Stimulated activated CD4-positive, alpha-beta T cell treated with anti-CD3 and anti-CD28 coated beads, Interleukin-2, amount 100 ng/mL, for 24 hours (primary cell): Measurements from ENCODE around the gene GPC2.
"Not testable (repeated sequence)": the region's sequence is repeated elsewhere in the genome, so short reads cannot be mapped to it uniquely, and the experiment has no call there.

ENCODE experiments used
- DNase-seq, 2 donors: peaks; one replicate each; pipeline ENCODE4 v3.0.0-alpha.2; 2020

Gene GPC2

DNA sequence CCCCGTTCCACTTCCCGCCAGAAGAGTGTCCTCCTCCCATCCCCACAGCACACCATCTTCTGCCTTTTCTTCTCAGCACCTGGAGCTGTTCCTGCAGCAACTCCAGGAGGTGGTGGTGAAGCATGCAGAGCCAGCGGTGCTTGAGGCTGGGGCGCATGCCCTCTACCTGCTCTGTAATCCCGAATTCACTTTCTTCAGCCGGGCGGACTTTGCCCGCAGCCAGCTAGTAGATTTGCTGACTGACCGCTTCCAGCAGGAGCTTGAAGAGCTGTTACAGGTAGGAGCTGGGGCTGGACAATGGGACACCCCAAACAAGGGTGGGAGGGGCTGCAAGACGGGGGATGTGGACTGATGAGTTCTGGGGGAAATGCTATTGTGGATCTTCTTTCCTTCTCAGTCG is 23.5 kb upstream of the GPC2 start:
- DNase-seq, result no peak

DNA sequence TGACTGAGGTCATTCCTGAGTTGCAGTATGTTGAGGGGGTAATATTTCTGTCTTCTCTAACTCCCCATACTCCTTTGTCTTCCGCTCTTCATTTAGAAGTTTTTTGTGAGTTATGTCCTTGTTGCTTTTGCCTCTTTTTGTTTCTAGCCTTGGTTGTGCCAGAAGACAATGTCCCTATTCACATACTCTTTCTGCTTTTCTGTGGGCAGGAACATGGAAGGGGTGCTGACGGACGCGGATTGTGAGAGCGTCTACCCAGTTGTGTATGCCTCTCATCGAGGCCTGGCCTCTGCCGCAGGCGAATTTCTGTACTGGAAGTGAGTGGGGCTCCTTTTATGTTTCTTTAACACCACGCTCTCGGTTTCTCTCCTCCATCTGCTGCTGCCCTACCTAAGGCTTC is 21.1 kb upstream of the GPC2 start:
- no peak for DNase-seq

DNA sequence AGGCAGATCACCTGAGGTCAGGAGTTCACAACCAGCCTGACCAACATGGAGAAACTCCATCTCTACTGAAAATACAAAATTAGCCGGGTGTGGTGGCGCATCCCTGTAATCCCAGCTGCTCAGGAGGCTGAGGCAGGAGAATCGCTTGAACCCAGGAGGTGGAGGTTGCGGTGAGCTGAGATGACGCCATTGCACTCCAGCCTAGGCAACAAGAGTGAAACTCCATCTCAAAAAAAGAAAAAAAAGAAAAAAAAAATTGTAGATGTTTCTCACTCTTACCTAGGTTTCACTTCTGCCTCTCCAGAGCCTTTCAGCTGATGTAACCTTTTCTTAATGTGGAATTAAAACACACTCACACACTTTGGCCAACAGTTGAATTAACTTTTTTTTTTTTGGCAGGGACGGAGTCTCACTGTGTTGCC is 18.7 kb upstream of the GPC2 start:
- not testable (repeated sequence) for DNase-seq

DNA sequence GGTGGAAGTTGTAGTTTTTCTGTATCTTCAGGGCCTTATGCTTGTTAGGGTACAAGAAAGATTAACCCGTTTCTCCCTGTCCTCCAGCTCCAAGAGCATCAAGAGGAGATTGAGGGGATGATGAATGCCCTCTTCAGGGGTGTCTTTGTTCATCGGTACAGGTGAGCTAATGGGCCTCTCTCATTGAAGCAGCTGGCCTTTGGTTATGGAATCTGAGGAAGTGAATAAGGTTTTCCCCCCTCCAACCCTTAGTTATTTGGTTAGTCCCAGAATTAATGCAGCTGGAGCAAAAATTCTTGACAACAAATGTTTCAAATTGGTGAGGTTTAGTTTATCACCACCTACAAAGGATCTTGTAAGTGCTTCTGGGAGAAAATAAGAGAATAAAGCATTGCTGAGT is 18.0 kb upstream of the GPC2 start:
- DNase-seq, result no peak

DNA sequence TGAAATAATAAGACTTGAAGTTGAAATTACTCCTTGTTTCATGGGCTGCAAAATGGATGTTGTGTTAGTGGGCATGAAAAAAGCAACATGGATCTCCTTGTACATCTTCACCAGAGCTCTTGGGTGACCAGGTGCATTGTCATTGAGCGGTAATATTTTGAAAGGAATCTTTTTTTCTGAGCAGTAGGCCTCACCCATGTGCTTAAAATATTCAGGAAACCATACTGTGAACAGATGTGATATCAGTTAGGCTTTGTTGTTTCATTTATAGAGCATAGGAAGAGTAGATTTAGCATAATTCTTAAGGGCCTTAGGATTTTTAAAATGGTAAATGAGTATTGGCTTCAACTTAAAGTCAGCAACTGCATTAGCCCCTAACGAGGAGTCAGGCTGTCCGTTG is 15.8 kb upstream of the GPC2 start:
- DNase-seq, result no peak

DNA sequence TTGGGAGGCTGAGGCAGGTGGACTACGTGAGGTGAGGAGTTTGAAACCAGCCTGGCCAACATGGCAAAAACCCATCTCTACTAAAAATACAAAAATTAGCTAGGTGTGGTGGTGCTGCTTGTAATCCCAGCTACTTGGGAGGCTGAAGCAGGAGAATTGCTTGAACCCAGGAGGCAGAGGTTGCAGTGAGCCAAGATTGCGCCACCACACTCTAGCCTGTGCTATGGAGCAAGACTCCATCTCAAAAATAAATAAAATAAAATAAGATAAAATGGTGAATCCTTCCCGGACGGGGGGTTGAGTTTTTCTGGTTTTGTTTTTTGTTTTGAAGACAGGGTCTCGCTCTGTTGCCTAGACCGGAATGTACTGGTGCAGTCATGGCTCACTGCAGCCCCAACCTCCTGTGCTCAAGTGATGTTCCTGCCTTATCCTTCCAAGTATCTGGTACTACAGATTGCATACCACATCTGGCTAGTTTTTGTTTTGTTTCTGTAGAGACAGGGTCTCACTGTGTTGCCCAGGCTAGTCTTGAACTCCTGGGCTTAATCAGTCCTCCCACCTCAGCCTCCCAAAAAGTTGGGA is 15.2 kb upstream of the GPC2 start:
- not testable (repeated sequence) for DNase-seq

DNA sequence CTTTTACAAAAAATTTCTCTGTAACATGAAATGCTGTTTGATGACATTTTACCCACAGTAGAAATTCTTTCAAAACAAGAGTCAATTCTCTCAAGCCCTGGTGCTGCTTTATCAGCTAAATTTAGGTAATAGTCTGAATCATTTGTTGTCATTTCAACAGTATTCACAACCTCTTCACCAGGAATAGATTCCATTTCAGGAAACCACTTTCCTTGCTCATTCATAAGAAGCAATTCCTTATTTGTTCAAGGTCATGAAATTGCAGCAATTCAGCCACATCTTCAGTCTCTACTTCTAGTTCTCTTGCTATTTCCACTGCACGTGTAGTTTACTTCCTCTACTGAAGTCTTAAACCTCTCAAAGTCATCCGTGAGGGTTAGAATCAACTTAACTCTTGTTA is 14.6 kb upstream of the GPC2 start:
- DNase-seq, result no peak

DNA sequence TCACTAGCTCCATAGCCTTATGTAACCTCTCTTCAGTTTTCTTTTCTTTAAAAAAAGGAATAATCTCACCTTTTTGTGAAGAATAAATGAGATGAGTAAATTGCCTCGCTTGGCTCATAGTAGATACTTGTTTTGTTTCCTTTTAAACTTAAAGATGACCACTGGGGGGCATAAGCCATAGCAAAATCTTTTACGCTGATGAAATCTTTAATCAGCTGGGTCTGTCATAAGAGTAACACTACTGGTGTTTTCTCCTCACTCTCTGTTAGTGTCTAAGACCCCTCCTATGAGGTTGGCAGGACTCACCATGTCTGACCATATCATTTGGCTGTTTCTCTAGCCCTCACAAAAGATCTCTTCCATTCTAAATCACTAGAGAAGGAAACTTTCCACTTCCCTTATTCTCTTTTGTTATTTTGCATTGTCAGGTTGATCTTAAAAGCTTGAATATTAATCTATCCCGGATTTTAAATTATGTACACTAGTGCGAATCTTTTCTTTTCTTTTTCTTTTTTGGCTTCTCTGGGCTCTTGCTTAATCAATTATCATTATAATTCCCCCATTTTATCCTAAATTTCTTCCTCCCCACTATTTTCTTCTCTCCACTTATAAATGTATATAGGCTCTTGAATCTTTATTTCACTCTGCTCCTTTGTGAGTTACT is 13.0 kb upstream of the GPC2 start:
- no peak for DNase-seq

DNA sequence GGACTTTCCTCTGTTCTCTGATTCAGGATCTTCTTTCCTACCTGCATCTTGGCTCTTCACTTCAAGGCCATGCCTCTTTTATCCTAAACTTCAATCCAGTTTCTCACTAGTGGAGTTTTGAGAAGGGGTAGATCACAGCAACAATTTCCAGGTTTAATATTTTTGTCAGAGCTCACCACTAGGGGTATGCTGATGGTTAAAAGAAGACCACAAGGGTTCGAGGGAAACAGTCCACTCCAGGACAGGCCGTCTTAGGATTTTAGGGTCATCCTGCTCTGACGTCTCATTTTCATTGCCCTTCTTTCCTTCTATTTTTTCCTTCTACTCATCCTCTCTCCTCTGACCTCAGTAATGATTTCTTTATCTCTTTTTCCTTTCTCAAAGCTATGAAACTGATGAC is 11.9 kb upstream of the GPC2 start:
- DNase-seq, result no peak

DNA sequence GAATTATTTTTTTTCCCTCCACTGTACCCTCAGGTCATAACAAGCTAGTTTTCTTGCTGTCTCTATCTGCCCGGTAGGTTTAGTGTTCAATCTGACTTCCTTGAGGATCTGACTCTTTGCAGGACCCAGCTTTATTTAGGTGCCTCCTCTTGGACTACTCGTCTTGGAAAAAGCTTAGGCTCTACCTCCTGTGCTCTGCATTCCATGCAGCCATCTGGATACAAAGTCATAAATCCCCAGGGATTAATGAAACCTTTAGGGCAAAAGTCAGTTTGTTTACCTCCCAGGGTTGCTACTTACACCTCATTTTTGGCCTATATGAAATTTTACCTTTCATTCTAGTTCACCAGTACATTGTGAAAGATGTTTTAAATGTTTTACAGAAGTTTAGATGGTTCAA is 8.5 kb upstream of the GPC2 start:
- no peak for DNase-seq

DNA sequence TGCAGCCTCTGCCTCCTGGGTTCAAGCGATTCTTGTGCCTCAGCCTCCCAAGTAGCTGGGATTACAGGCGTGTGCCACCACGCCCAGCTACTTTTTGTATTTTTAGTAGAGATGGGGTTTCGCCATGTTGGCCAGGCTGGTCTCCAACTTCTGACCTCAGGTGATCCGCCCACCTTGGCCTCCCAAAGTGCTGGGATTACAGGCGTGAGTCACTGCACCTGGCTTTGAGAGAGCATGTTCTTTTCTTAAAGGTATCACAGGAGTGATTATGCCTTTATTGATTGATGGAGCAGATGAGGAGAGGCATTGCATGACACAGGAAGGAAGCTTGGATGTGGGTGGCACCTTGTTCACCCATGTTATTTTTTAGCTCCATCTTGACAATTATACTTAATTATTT is 5.9 kb upstream of the GPC2 start:
- not testable (repeated sequence) for DNase-seq

DNA sequence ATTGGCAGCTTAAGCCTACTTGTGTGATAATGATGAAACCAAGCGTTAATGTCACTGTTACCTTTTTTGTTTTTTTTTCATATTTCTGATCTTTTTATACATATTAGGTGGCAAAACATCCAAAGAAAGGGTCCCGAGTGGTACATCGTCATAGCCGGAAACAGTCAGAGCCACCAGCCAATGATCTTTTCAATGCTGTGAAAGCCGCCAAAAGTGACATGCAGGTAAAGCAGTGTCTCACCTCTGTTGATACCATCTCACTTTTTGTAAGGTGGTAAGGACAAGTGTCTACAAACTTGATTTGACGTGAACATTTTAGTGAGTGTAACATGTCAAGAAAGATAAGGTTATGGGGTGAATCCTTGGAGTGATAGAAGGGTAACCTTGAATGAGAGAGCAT is 5.4 kb upstream of the GPC2 start:
- not testable (repeated sequence) for DNase-seq

DNA sequence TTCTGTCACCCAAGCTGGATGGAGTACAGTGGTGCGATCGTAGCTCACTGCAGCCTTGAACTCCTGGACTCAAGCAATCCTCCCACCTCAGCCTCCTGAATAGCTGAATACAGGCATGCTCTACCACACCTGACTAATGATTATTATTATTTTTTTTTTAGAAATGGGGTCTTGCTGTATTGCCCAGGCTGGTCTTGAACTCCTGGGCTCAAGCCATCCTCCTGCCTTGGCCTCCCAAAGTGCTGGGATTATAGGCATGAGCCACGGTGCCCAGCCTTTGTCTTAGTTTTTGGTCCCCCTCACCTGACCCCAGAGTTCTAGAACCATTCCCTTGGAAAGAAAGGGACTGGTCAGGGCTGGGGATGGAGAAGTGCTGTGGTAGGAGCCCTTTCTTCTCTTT is 2.9 kb upstream of the GPC2 start:
- not testable (repeated sequence) for DNase-seq

DNA sequence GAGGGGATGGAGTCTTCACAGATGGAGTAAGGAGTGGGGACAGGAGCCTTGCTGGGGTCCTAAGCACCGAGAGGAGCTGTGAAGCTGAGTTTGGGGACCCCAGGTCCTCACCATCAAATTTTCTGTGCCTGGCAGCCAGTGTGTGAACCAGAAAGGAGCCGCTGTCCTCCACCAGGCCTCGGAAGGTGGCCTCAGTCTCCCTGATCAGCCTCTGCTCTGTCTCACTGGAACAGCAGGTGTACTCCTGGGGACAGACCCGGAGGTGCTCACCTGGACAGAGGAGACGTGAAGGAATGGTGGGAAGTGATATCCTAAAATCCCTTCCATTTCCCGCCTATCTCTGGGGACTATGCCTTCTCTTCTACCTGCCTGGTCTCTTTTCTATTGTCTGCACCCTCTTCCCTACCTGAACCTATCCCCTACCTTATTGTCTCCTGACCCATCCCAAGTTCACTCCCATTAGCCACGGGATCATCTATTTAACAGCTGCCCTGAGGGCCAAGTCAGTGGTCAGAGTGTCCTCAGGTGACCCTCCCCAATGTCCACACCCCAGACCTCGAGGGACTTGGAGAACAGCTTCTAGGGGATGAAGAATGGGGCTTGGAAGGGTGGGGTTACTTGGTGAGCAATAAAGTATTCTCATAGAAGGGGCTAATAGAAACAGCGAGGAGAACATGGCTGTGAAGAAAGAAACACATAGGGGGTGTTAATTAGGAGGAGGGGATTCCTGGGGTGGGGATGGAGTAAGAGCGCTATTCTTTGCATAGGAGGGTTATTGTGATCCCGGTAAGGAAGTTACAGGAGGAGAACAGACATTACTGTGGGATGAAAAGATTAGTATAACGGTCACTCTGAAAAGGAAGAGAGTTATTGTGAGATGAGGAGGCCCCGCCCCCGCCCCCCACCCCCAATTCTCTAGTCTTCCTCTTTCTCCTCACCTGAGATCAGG is 811 bp downstream of the GPC2 start:
- no peak for DNase-seq

DNA sequence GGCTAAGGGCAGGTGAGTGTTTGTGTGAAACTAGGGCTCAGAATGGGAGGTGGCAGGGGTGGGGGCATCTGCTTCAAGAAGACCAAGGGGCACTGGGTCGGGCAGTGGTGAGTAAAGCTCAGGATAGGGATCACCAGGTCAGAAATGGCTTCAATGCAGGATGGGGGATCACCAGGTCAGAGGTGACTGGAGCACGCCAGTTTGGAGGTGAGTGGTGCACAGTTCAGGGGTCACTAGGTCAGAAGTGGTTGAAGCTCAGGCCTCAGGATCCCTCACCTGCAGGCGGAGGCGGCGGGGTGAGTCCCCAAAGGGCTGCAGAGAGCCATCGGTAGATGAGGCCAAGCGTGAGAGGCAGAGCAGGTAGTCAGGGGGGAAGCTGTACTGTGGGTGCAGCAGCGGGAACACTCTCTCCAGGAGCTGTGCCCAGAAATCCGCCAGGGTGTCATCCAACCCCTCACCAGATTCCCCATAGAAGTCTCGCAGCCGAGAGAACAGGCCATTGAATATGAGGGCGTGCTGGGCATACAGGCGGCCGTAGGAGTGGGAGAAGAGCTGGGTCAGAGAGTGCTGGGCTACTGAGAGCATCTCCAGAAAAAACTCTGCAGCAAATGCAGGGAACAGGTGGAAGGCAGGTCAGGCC is 1.8 kb downstream of the GPC2 start:
- no peak for DNase-seq

DNA sequence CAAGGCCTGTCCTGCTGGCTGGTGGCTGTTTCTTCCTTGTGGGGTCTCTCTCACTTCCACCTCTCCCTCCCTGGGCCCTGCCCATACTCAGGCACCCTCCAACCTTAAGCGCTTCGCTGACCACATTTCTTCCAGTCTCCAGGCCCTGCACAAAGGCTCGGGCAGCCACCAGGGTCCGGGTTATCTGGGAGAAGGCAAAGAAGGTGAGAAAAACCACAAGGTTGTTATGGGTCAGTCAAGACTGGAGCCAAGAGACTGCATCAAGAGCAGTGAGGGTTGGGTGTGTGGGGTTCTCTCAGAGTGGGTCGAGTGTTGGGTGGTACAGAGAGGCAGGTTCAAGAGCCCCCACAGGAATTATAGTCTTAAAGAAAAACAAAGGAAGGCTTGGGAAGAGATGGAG is 2.6 kb downstream of the GPC2 start:
- DNase-seq, result no peak

DNA sequence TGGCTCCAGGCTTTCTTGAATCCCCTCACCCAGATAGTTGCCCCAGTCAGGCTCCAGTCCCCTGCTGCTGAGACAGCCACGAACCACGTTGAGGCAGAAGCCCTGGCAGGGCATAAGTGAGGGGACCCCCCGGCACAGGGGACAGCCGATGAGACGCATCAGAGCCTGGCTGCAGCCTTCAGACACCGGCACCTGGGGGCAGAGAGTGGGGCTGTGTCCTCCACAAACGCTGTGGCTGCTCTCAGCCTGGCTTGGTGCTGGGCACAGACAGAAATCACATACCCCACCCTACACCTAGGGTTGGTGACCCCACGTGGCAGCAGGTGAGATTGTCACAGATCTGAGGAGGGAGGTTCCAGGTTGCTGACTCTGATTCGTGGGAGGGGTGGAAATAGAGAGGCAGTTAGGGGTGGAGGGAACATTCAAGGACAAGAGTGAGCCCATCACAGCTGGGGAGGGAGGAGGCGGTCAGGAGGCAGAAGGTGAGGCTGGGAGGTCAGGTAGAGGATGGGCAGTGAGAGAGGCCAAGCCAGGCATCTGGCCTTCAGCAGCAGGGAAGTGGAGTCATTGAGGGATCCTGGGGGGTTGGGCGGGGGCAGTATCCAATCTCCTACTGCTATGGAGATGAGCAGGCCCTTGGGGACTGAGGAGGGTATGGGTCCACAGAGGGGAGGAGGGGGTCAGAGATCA is 3.2 kb downstream of the GPC2 start:
- DNase-seq, result no peak

DNA sequence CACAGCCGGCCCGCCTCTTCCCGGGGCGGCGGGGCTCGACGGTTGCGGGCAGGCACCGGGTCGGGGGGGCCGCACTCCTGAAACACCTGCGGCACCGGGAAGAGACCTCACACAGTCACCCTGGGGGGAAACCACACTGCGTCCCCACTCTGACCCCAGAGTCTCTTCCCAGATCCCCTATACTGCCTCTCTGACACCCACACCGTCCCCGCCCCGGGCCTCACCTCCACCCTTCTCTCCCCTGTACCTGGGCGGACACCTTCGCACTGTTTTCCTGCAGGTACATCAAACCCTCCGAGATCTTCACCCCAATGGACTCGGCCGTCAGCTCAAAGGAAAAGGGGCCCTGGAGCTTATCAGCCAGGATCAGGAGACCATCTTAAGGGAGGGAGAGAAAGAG is 5.3 kb downstream of the GPC2 start:
- no peak for DNase-seq

DNA sequence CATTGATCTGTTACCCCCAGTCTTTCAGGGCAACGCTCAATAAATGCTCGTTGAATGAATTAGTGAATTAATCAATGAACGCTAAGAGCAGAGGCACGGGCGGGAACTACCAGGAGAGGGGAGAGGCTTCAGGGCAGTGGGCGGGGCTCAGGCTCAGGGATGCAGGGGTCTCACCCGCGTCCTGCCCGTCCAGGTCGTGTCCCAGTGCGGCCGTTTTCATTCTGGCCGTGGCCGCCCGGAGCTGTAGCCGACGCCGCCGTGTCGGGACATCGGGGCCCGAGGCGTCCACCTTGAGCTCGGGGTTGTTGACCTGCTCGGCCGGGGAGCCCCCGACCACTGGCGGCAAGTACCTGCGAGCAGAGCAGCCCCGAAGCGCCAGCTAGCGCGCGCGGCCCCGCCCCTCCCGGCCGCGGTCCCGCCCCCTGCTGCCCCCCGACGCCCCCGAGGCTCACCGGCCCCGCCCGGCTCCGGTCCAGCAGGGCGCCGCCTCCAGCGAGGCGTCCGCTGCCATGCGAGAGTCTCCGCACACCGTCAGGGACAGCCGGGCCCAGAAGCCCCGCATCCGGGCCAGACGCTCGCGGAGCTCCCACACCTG is 6.0 kb downstream of the GPC2 start:
- no peak for DNase-seq

DNA sequence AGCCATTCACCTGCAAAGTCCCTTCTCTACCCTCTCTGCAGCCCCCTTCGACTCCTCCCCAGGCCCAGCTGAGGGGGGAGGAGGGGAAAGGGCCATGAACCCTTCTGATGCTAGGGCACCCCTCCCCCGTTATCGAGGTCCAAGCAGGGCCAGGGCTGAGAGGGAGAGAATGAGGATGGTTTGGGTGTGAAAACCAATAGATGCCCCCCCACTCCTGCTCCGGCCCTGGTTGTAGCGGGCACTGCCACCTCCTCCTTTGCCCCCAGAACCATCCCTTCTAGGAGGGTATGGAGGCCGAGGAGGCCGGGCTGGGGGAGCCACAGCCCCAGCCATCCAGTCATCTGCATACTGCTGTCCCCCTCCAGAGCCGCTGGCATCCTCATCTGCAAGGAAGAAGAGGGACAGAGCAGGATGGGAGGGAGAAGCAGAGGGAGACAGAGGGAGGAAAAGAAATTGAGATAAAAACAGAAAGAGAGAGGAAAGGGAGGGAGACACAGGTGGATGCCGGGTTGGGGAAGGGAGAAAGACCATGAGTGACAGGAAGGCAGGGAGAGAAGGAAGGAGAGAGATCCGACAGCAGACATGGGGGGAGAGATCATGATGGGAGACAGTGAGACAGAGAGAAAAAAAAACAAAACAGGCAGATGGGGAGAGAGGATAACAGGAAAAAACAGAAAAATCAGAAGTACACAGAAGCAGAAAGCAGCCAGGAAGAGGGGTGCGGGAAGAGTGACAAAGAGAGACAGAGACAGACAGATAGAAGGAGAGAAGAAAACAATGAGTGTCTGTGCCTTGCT is 6.9 kb downstream of the GPC2 start:
- DNase-seq, result no peak

DNA sequence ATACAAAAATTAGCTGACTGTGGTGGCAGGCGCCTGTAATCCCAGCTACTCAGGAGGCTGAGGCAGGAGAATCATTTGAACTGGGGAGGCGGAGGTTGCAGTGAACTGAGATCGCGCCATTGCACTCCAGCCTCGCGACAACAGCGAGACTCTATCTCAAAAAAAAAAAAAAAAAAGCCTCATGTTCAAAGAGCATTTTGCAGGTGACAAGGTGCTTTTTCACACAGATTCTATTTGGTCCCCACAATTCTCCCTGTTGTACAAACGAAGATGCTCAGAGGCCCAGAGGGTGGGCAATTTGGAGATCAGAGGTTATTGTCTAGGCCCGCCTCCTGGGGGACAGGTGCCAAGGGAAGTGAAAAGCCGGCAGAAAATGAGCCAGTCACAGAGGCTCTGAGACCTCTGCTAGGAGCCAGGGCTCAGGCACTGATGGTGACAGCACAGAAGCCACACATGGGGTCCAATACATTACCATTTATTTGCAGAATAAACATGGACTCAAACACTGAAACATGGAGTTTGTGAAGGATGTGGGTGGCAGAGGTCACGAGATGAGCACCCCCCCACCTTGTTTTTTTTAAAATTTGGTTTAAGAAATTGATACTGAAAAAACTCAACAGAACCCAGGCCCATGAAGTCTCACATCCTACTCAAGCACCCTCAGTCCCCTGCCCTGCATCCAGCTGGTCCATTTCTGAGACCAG is 7.9 kb downstream of the GPC2 start:
- DNase-seq, result no peak
